HG03045 (cell line): ENCODE data around the gene GOLGA6L9.
"Not testable (repeated sequence)": the region's sequence is repeated elsewhere in the genome, so short reads cannot be mapped to it uniquely, and the experiment has no call there.

ENCODE experiments used
- ATAC-seq: cut with Tn5 transposase; IDR thresholded peaks from one replicate; pipeline ENCODE4 v1.9.1; 2021; ENCODE audit warnings: mild to moderate bottlenecking, moderate library complexity; ENCODE audit not compliant: unreplicated experiment

Gene GOLGA6L9

GRCh38 chr15:82465629-82466028 is 36.0 kb downstream of the GOLGA6L9 start:
- not testable (repeated sequence) for ATAC-seq

GRCh38 chr15:82468205-82468604 is 38.6 kb downstream of the GOLGA6L9 start:
- peak; percentile 90 for ATAC-seq

- ATAC-seq = not testable (repeated sequence)
These were observed 39.8 kb downstream of the GOLGA6L9 start for GRCh38 chr15:82469381-82469780.

- ATAC-seq = not testable (repeated sequence)
These were observed 42.8 kb downstream of the GOLGA6L9 start for GRCh38 chr15:82472269-82472982.

GRCh38 chr15:82474596-82475325 is 45.1 kb downstream of the GOLGA6L9 start:
- ATAC-seq = not testable (repeated sequence)

- not testable (repeated sequence) for ATAC-seq
These were observed 45.8 kb downstream of the GOLGA6L9 start for GRCh38 chr15:82475345-82475967.

GRCh38 chr15:82476697-82477342 is 47.2 kb downstream of the GOLGA6L9 start:
- ATAC-seq = not testable (repeated sequence)

GRCh38 chr15:82477343-82478057 is 47.9 kb downstream of the GOLGA6L9 start:
- not testable (repeated sequence) for ATAC-seq
